ENCODE measurements around the gene FOXL2NB.
A peak's percentile ranks its signal among the peaks of the same experiment; 100 is the strongest.

FOXL2NB gene

GRCh38 chr3:138945709-138946662, 1.0 kb upstream of the FOXL2NB start:
- no peak for DNase-seq

- DNase-seq: no peak
Observed at GRCh38 chr3:138947495-138948121, 591 bp downstream of the FOXL2NB start.

GRCh38 chr3:138948371-138949001, 1.5 kb downstream of the FOXL2NB start:
- no peak for DNase-seq

- no peak for DNase-seq
Observed at GRCh38 chr3:138949002-138949418, 2.0 kb downstream of the FOXL2NB start.

GRCh38 chr3:138949445-138950005, 2.5 kb downstream of the FOXL2NB start:
- DNase-seq: no peak

GRCh38 chr3:138950006-138950644, 3.1 kb downstream of the FOXL2NB start:
- DNase-seq: peak; percentile 63

- no peak for DNase-seq
Observed at GRCh38 chr3:138950701-138951100, 3.7 kb downstream of the FOXL2NB start.

GRCh38 chr3:138960417-138960852, 13.4 kb downstream of the FOXL2NB start:
- no peak for DNase-seq

- DNase-seq: no peak
Observed at GRCh38 chr3:138962854-138963560, 16.0 kb downstream of the FOXL2NB start.

GRCh38 chr3:138964264-138964663, 17.2 kb downstream of the FOXL2NB start:
- DNase-seq: no peak

- no peak for DNase-seq
Observed at GRCh38 chr3:138964923-138965322, 17.9 kb downstream of the FOXL2NB start.

GRCh38 chr3:138971766-138972320, 24.8 kb downstream of the FOXL2NB start:
- no peak for DNase-seq

GRCh38 chr3:138972941-138973340, 25.9 kb downstream of the FOXL2NB start:
- DNase-seq: no peak

GRCh38 chr3:138974462-138974861, 27.4 kb downstream of the FOXL2NB start:
- DNase-seq: no peak

- DNase-seq: no peak
Observed at GRCh38 chr3:138975351-138975750, 28.3 kb downstream of the FOXL2NB start.

GRCh38 chr3:138976047-138976446, 29.0 kb downstream of the FOXL2NB start:
- DNase-seq: no peak

- no peak for DNase-seq
Observed at GRCh38 chr3:138984816-138985215, 37.8 kb downstream of the FOXL2NB start.

GRCh38 chr3:138985932-138986331, 38.9 kb downstream of the FOXL2NB start:
- no peak for DNase-seq

GRCh38 chr3:138987181-138987580, 40.2 kb downstream of the FOXL2NB start:
- no peak for DNase-seq

GRCh38 chr3:138995706-138996105, 48.7 kb downstream of the FOXL2NB start:
- no peak for DNase-seq

All from right forelimb (tissue), 1 donor.